Thyroid gland (tissue), 4 donors: ENCODE measurements around the gene CDC42SE2. TPM values are rescaled to one million over a fixed set of nuclear protein-coding genes. Genes with fewer than 3 reads are reported as not detected.

Experiments
- DNase-seq, 2 donors: peaks; one replicate each; pipeline ENCODE4 v3.0.0-alpha.2; 2019
- H3K27ac ChIP-seq, 3 donors: fragments of 200-600 bp; sonication (generic); 1 replicate in 2 of 3; 2 replicates in 1 of 3; pipeline ENCODE4 v1.5.1; 2016 to 2019; ENCODE audit warnings: mild to moderate bottlenecking in 1 of 3, moderate library complexity in 1 of 3
- H3K27me3 ChIP-seq: fragments of 200-600 bp; sonication (generic); one replicate; pipeline ENCODE4 v1.5.1; 2019
- H3K36me3 ChIP-seq, 2 donors: fragments of 200-600 bp; sonication (generic); one replicate each; pipeline ENCODE4 v1.5.1; 2016 to 2019
- H3K4me1 ChIP-seq, 2 donors: fragments of 200-600 bp; sonication (generic); one replicate each; pipeline ENCODE4 v1.5.1; 2017 to 2019
- H3K4me3 ChIP-seq, 3 donors: fragments of 200-600 bp; sonication (generic); replicated peaks in 1 of 3; 1 replicate in 2 of 3; 2 replicates in 1 of 3; pipeline ENCODE4 v1.5.1; 2016; ENCODE audit warnings: mild to moderate bottlenecking in 1 of 3
- H3K9me3 ChIP-seq: fragments of 200-600 bp; sonication (generic); one replicate; pipeline ENCODE4 v1.5.1; 2017
- POLR2A ChIP-seq, 2 donors: fragments of 450-650 bp; IDR thresholded peaks; one replicate each; pipeline ENCODE4 v1.6.1; 2017; ENCODE audit warnings: antibody characterized with exemption in 2 of 2, mild to moderate bottlenecking in 2 of 2, moderate library complexity in 1 of 2
- WGBS, 2 donors: methylation state at CpG; one replicate each; pipeline ENCODE4 v1.1.5; 2017; 5-methylcytosine and 5-hydroxymethylcytosine counted together
- intact Hi-C: fragments of 100-400 bp; cut with DNase I; formaldehyde crosslinking; loops from one replicate; pipeline ENCODE4 v1.15.1; 2023
- total RNA-seq, 4 donors: library from RNA; depleted of rRNA; stranded (reverse); fragments of >200 nt; gene quantifications; one replicate each; pipeline ENCODE4 v1.2.3, GENCODE V29; 2016
- TF ChIP-seq, protein P1 (sequence below), 6 experiments: fragments of 200-600 bp in 3 of 6; fragments of 450-650 bp in 3 of 6; sonication (generic) in 3 of 6; IDR thresholded peaks; one replicate each; pipeline ENCODE4 v1.5.1; 2016 to 2019; ENCODE audit warnings: antibody characterized with exemption in 6 of 6, mild to moderate bottlenecking in 2 of 6, inconsistent platforms in 1 of 6, moderate library complexity in 1 of 6

CDC42SE2 gene
- total RNA-seq, 4 donors from 2014 or later: 74.9 to 92.5 (median 83.8) TPM

DNA sequence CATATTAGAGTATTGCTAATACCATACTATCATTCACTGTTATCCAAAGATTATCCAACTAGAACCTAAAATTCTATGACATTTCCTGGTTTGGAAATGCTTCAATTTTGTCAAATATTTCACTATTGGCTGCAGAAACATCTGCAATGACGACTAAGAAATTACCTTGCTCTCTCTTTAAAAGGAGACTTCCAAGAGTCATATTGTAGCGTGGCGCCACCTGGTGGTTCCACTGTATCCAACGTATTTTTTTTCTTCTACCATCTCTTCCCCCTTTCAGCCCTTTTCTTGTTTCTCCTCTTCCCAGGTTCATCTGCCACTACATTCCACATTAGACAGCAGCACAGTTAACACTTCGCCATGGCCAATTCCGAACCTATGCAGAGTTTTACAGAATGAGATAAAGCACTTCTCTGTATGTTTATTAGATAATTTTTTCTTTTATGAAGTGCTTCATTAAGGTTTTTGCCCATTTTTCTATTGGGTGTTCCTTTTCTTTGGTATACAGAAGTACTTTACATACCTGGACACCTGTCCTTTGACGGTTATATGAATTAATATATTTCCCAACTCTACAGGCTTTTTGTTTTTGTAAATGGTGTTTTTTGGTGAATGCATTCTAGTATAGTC, 153.5 kb downstream of the CDC42SE2 start:
- WGBS, 2 donors: 18 to 19% methylated on average over 7 of the region's 7 CpGs
- H3K36me3 ChIP-seq: no peaks in the 10 kb centered on the region
- DNase-seq: peak; percentile 85 to 92
- peaks cover 3 to 18% of the 10 kb centered on the region in 2 donors for H3K4me1 ChIP-seq
- H3K9me3 ChIP-seq: no peaks in the 10 kb centered on the region
- H3K4me3 ChIP-seq: no peak overlapping the region
- intact Hi-C loops: loop anchor here (10.0 kb wide), 1 partner anchor 243 kb away; the partner anchor contains the start of gene LYRM7
- H3K27me3 ChIP-seq: no peaks in the 10 kb centered on the region
- no peak overlapping the region for H3K27ac ChIP-seq
- TF ChIP-seq, protein P1, sequence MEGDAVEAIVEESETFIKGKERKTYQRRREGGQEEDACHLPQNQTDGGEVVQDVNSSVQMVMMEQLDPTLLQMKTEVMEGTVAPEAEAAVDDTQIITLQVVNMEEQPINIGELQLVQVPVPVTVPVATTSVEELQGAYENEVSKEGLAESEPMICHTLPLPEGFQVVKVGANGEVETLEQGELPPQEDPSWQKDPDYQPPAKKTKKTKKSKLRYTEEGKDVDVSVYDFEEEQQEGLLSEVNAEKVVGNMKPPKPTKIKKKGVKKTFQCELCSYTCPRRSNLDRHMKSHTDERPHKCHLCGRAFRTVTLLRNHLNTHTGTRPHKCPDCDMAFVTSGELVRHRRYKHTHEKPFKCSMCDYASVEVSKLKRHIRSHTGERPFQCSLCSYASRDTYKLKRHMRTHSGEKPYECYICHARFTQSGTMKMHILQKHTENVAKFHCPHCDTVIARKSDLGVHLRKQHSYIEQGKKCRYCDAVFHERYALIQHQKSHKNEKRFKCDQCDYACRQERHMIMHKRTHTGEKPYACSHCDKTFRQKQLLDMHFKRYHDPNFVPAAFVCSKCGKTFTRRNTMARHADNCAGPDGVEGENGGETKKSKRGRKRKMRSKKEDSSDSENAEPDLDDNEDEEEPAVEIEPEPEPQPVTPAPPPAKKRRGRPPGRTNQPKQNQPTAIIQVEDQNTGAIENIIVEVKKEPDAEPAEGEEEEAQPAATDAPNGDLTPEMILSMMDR (IDR thresholded peaks at IDR 0.05): peak; percentile 76 to 89 (median 84)
- TF ChIP-seq POLR2A (IDR thresholded peaks at IDR 0.05): no peak

DNA sequence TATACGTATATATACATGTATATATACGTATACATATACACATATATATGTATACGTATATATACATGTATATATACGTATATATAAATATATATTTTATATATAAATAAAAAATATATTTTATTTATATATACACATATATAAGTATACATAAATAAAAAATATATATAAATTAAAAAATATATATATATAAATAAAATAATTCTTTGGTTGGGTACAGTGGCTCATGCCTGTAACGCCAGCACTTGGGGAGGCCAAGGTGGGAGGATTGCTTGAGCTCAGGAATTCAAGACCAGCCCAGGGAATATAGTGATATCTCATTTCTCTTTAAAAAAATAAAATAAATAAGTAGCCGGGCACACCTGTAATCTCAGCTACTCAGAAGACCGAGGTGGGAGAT, 155.0 kb downstream of the CDC42SE2 start:
- Histone ChIP-seq H3K4me3 (no peak overlapping the region), H3K27ac (peak overlapping the region; percentile 68 to 87 (median 79)), H3K9me3 (no peaks in the 10 kb centered on the region), H3K27me3 (no peaks in the 10 kb centered on the region), H3K36me3 (no peaks in the 10 kb centered on the region), H3K4me1 (peaks cover 3 to 18% of the 10 kb centered on the region in 2 donors)
- intact Hi-C loops: loop anchor here (10.0 kb wide), 1 partner anchor 244 kb away; the partner anchor contains the start of gene LYRM7
- 84 to 91% methylated on average over 7 of the region's 7 CpGs for WGBS, 2 donors
- no peak for DNase-seq
- TF ChIP-seq POLR2A (IDR thresholded peaks at IDR 0.05): no peak
- TF ChIP-seq, protein P1 (IDR thresholded peaks at IDR 0.05): no peak

DNA sequence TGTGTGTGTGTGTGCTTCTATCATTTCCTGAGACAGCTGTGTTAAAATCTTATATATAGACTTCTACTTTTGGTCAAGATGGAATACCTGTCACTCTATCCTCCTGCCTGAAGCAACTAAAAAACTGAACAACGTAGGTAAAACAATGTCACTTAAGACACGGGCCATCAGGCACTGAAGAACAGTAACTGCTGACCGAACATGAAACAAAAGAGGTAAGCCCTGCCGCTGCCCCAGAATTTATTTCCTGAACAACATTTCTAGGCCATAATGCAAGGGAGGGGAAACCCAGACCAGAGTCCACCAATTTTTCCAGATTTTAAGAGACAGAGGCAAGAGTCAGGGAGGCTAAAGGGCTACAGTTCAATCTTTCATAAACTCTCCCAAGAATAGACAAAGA, 156.0 kb downstream of the CDC42SE2 start:
- WGBS, 2 donors: 27 to 37% methylated on average over 4 of the region's 4 CpGs
- intact Hi-C loops: loop anchor here (10.0 kb wide), 1 partner anchor 245 kb away; the partner anchor contains the start of gene LYRM7
- H3K27me3 ChIP-seq: no peaks in the 10 kb centered on the region
- TF ChIP-seq, protein P1 (IDR thresholded peaks at IDR 0.05): no peak
- TF ChIP-seq POLR2A (IDR thresholded peaks at IDR 0.05): peak in 1 of 2 donors; percentile 34
- no peaks in the 10 kb centered on the region for H3K9me3 ChIP-seq
- H3K4me1 ChIP-seq: peaks cover 7 to 18% of the 10 kb centered on the region in 2 donors
- DNase-seq: peak; percentile 80 to 83
- H3K4me3 ChIP-seq: no peak overlapping the region
- no peaks in the 10 kb centered on the region for H3K36me3 ChIP-seq
- peak overlapping the region; percentile 69 to 87 (median 79) for H3K27ac ChIP-seq

DNA sequence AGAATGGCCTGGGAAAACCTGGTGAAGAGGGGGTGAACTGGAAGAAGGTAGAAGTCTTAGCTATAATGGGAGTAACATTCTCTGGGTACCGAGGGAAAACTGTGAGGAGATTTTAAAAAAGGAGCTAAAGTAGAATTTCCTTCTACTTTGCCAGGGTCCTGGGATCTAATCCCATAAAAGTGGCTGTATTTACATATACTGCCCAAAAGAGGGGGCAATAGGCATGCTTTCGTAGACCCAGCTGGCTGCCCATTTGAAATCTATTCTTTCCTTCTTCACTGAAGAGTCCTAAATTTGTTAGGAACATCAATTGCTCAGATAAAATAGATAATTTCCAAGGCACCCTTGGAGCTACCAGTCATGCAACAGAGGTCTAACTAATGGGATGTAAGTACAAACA, 159.2 kb downstream of the CDC42SE2 start:
- WGBS, 2 donors: 84 to 89% methylated on average over 2 of the region's 2 CpGs
- H3K9me3 ChIP-seq: no peaks in the 10 kb centered on the region
- H3K27ac ChIP-seq: no peak overlapping the region
- intact Hi-C loops: no loop called here
- no peaks in the 10 kb centered on the region for H3K27me3 ChIP-seq
- H3K4me1 ChIP-seq: peaks cover 13 to 23% of the 10 kb centered on the region in 2 donors
- DNase-seq: no peak
- no peak overlapping the region for H3K4me3 ChIP-seq
- TF ChIP-seq, protein P1 (IDR thresholded peaks at IDR 0.05): peak in 4 of 6 experiments; percentile 24 to 46 (median 36)
- no peak for TF ChIP-seq POLR2A (IDR thresholded peaks at IDR 0.05)
- H3K36me3 ChIP-seq: peaks cover 0 to 4% of the 10 kb centered on the region in 2 donors

DNA sequence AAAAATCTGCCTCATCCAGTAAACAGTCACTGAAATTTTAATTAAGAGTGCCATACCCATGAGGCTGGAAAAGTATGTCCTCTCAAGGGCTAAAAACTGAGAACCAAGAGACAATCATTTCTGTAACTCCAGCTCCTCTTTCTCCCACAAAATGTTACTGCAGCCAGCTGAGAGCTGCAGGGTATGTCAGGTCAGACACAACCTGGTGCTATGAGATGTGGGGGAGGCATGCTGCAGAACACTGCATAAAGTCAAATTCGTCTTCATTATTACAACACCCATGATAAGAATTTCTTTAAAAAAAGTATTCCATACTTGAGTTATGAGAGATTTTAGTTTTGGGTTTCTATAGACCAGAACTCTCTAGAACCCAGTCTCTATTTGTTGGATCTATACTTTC, 162.2 kb downstream of the CDC42SE2 start:
- Histone ChIP-seq H3K27me3 (no peaks in the 10 kb centered on the region), H3K4me1 (peaks cover 6 to 9% of the 10 kb centered on the region in 2 donors), H3K4me3 (no peak overlapping the region), H3K36me3 (peaks cover 0 to 13% of the 10 kb centered on the region in 2 donors), H3K9me3 (no peaks in the 10 kb centered on the region), H3K27ac (no peak overlapping the region)
- TF ChIP-seq, protein P1 (IDR thresholded peaks at IDR 0.05): no peak
- no peak for TF ChIP-seq POLR2A (IDR thresholded peaks at IDR 0.05)
- WGBS, 2 donors: 91 to 97% methylated on average over 1 of the region's 1 CpG
- DNase-seq: no peak
- intact Hi-C loops: no loop called here
